ENCODE measurements around the gene USP35.

USP35 gene

DNA sequence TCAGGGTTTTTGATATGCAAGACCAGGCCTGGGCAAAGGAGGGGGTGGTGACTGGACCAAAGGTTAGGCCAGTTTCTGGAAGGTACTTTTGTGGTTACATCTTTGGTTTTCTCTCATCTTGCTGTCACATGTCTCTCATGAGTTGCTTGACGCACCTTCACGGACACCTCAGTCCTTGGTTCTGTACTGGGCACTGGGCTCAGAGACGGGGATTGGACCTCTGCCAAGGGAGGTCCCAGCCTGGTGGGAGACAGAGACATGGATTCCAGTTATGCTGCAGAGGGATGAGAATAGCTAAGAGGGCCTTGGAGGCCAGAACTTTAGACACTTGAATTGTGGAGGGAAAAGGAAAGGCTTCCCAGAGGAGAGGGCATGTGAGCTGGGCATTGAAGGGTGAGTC is 1.7 kb downstream of the USP35 start:
- Histone ChIP-seq H3F3A (ENCODE audit: low read depth) (no peaks in the 10 kb centered on the region), H3K9me2 (replicated peaks; ENCODE audit: low read depth, low read length) (no peaks in the 10 kb centered on the region), H3K9me3 (ENCODE audit: insufficient read depth, low read depth, low read length) (no peaks in the 10 kb centered on the region), H3K4me1 (ENCODE audit: insufficient read depth, low read length, poor library complexity, severe bottlenecking) (peaks cover 53% of the 10 kb centered on the region), H3K79me2 (ENCODE audit: insufficient read depth, low read length) (peaks cover 18% of the 10 kb centered on the region; the same call in 1 of the 2 replicates), H3K4me2 (ENCODE audit: low read depth, low read length, poor library complexity, severe bottlenecking) (peak overlapping the region; percentile 92), H2AFZ (ENCODE audit: low read length) (no peak overlapping the region), H3K27me3 (ENCODE audit: insufficient read depth, low read length, poor library complexity, severe bottlenecking) (no peaks in the 10 kb centered on the region), H3K9ac (ENCODE audit: low read depth, low read length, poor library complexity, severe bottlenecking) (peak overlapping the region; percentile 75), H4K20me1 (ENCODE audit: insufficient read depth, low read length, poor library complexity, severe bottlenecking) (no peaks in the 10 kb centered on the region), H3K4me3 (ENCODE audit: low read length, poor library complexity, severe bottlenecking) (peak overlapping the region; percentile 87), H3K36me3 (ENCODE audit: insufficient read depth, low read length) (no peaks in the 10 kb centered on the region)
- TF ChIP-seq, protein P1, sequence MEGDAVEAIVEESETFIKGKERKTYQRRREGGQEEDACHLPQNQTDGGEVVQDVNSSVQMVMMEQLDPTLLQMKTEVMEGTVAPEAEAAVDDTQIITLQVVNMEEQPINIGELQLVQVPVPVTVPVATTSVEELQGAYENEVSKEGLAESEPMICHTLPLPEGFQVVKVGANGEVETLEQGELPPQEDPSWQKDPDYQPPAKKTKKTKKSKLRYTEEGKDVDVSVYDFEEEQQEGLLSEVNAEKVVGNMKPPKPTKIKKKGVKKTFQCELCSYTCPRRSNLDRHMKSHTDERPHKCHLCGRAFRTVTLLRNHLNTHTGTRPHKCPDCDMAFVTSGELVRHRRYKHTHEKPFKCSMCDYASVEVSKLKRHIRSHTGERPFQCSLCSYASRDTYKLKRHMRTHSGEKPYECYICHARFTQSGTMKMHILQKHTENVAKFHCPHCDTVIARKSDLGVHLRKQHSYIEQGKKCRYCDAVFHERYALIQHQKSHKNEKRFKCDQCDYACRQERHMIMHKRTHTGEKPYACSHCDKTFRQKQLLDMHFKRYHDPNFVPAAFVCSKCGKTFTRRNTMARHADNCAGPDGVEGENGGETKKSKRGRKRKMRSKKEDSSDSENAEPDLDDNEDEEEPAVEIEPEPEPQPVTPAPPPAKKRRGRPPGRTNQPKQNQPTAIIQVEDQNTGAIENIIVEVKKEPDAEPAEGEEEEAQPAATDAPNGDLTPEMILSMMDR (conservative IDR thresholded peaks at IDR 0.05; ENCODE audit: low read length): no peak
- no peak for TF ChIP-seq EZH2phosphoT487 (IDR thresholded peaks at IDR 0.05; ENCODE audit: borderline replicate concordance)

DNA sequence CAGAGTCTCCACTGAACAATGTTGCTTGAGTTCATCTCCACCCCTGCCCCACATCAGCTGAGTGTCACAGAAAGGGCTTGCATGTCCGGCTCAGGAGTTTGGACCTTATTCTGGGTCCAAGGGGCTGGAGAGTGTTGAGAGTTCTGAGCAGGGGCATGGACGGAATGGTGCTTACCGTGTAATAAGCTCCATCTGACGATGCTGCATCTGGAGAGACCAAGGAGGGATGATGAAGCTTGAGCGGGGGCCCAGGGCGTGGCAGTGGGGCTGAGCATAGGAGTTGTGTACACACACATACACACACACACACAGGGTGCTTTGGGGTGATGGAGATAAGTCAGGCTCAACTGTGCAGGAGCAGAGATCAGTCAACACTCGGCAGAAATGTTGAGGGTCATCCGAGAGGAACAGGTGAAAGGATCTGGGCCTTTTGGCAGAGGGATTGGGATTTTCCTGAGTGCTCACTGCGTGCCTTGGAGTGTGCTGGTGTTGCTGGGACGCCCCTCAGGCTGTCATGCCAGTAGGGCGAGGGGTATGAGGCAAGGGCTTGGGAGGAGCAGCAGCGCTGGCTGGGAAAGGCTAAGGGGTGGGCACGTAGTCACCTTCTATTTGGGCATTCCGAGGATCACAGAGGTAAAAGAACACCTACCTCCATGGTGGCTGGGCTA is 2.3 kb downstream of the USP35 start:
- no peaks in the 10 kb centered on the region for H3K27me3 ChIP-seq (ENCODE audit: insufficient read depth, low read length, poor library complexity, severe bottlenecking)
- peaks cover 18% of the 10 kb centered on the region; the same call in 1 of the 2 replicates for H3K79me2 ChIP-seq (ENCODE audit: insufficient read depth, low read length)
- no peaks in the 10 kb centered on the region for H4K20me1 ChIP-seq (ENCODE audit: insufficient read depth, low read length, poor library complexity, severe bottlenecking)
- peaks cover 53% of the 10 kb centered on the region for H3K4me1 ChIP-seq (ENCODE audit: insufficient read depth, low read length, poor library complexity, severe bottlenecking)
- no peak overlapping the region for H3K9ac ChIP-seq (ENCODE audit: low read depth, low read length, poor library complexity, severe bottlenecking)
- no peaks in the 10 kb centered on the region for H3F3A ChIP-seq (ENCODE audit: low read depth)
- no peaks in the 10 kb centered on the region for H3K9me3 ChIP-seq (ENCODE audit: insufficient read depth, low read depth, low read length)
- no peak overlapping the region for H2AFZ ChIP-seq (ENCODE audit: low read length)
- peak overlapping the region; percentile 92 for H3K4me2 ChIP-seq (ENCODE audit: low read depth, low read length, poor library complexity, severe bottlenecking)
- TF ChIP-seq, protein P1 (conservative IDR thresholded peaks at IDR 0.05; ENCODE audit: low read length): no peak
- no peak for TF ChIP-seq EZH2phosphoT487 (IDR thresholded peaks at IDR 0.05; ENCODE audit: borderline replicate concordance)
- no peaks in the 10 kb centered on the region for H3K36me3 ChIP-seq (ENCODE audit: insufficient read depth, low read length)
- no peaks in the 10 kb centered on the region for H3K9me2 ChIP-seq (replicated peaks; ENCODE audit: low read depth, low read length)
- H3K4me3 ChIP-seq (ENCODE audit: low read length, poor library complexity, severe bottlenecking): no peak overlapping the region

DNA sequence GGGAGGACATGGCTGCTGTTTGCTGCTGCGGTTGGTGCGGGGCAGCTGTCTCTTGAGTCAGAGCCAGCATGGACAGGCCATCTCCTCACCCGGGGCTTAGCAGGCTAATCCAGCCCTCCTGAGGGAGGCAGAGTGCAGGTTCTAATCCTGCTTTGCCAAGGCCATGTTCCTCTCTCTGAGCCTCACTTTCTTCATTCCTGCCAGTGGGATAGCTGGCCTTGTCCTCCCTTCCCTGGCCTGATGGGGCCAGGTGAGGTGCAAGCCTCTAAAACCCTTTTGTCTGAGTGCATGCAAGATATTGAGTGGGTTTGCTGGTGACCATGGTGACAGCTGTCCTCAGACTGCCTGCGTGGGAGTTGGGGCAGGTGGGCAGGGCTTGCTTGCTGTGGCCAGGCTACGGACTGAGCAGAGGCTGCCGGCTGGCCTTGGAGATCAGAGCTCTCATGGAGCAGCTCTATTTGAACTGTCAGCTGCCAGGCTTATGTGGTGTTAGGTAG is 3.6 kb downstream of the USP35 start:
- peaks cover 51% of the 10 kb centered on the region for H3K4me1 ChIP-seq (ENCODE audit: insufficient read depth, low read length, poor library complexity, severe bottlenecking)
- TF ChIP-seq EZH2phosphoT487 (IDR thresholded peaks at IDR 0.05; ENCODE audit: borderline replicate concordance): no peak
- TF ChIP-seq, protein P1 (conservative IDR thresholded peaks at IDR 0.05; ENCODE audit: low read length): no peak
- no peaks in the 10 kb centered on the region for H3K36me3 ChIP-seq (ENCODE audit: insufficient read depth, low read length)
- H4K20me1 ChIP-seq (ENCODE audit: insufficient read depth, low read length, poor library complexity, severe bottlenecking): no peaks in the 10 kb centered on the region
- peaks cover 18% of the 10 kb centered on the region; the same call in 1 of the 2 replicates for H3K79me2 ChIP-seq (ENCODE audit: insufficient read depth, low read length)
- no peaks in the 10 kb centered on the region for H3F3A ChIP-seq (ENCODE audit: low read depth)
- H3K9me3 ChIP-seq (ENCODE audit: insufficient read depth, low read depth, low read length): no peaks in the 10 kb centered on the region
- no peaks in the 10 kb centered on the region for H3K27me3 ChIP-seq (ENCODE audit: insufficient read depth, low read length, poor library complexity, severe bottlenecking)
- peak overlapping the region; percentile 28 for H3K4me2 ChIP-seq (ENCODE audit: low read depth, low read length, poor library complexity, severe bottlenecking)
- H3K4me3 ChIP-seq (ENCODE audit: low read length, poor library complexity, severe bottlenecking): no peak overlapping the region
- H3K9me2 ChIP-seq (replicated peaks; ENCODE audit: low read depth, low read length): no peaks in the 10 kb centered on the region
- no peak overlapping the region for H2AFZ ChIP-seq (ENCODE audit: low read length)
- H3K9ac ChIP-seq (ENCODE audit: low read depth, low read length, poor library complexity, severe bottlenecking): no peak overlapping the region
